T-helper 1 cell treated with Interleukin-12 subunit alpha and Interleukin-12 subunit beta and Interleukin-4 antibody, amounts not matched to agents 30 ng/mL and 1 ng/mL, for 36 hours (primary cell): ENCODE data around the gene COL27A1. TPM values are rescaled to one million over a fixed set of nuclear protein-coding genes. Genes with fewer than 3 reads are reported as not detected.
"Not testable (repeated sequence)": the region's sequence is repeated elsewhere in the genome, so short reads cannot be mapped to it uniquely, and the experiment has no call there.

ENCODE experiments used
- intact Hi-C: fragments of 100-400 bp; cut with micrococcal nuclease; formaldehyde crosslinking; loops from one replicate; pipeline ENCODE4 v1.15.1; 2024
- total RNA-seq: library from RNA; stranded (reverse); gene quantifications from 2 replicates; pipeline ENCODE4 v1.2.3, GENCODE V29; 2022

COL27A1 gene
- total RNA-seq, 1 donor from 2014 or later: 1.2 TPM

GRCh38 chr9:114316605-114317230, 161.4 kb downstream of the COL27A1 start:
- intact Hi-C loops: no loop called here

- intact Hi-C loops: no loop called here
These were observed 162.5 kb downstream of the COL27A1 start for GRCh38 chr9:114317665-114318357.

- intact Hi-C loops: no loop called here
These were observed 163.1 kb downstream of the COL27A1 start for GRCh38 chr9:114318416-114318815.

- intact Hi-C loops: no loop called here
These were observed 163.8 kb downstream of the COL27A1 start for GRCh38 chr9:114319147-114319546.

GRCh38 chr9:114320710-114321109, 165.4 kb downstream of the COL27A1 start:
- intact Hi-C loops: not testable (repeated sequence)

- intact Hi-C loops: no loop called here
These were observed 166.4 kb downstream of the COL27A1 start for GRCh38 chr9:114321759-114322158.

- intact Hi-C loops: not testable (repeated sequence)
These were observed 167.0 kb downstream of the COL27A1 start for GRCh38 chr9:114322160-114322818.

- intact Hi-C loops: not testable (repeated sequence)
These were observed 167.6 kb downstream of the COL27A1 start, which contains the start of gene ORM1 for GRCh38 chr9:114322831-114323531. Gene ORM1, plus strand, starts transcription at chr9:114323098. Its CDS starts 36 bp downstream, at chr9:114323134.

- intact Hi-C loops: not testable (repeated sequence)
These were observed 168.5 kb downstream of the COL27A1 start for GRCh38 chr9:114323849-114324248.

GRCh38 chr9:114324492-114324891, 169.2 kb downstream of the COL27A1 start:
- intact Hi-C loops: no loop called here

- intact Hi-C loops: not testable (repeated sequence)
These were observed 169.6 kb downstream of the COL27A1 start for GRCh38 chr9:114324965-114325364.

- intact Hi-C loops: not testable (repeated sequence)
These were observed 170.4 kb downstream of the COL27A1 start for GRCh38 chr9:114325684-114326254.

GRCh38 chr9:114327749-114328148, 172.4 kb downstream of the COL27A1 start:
- intact Hi-C loops: no loop called here

- intact Hi-C loops: not testable (repeated sequence)
These were observed 173.1 kb downstream of the COL27A1 start for GRCh38 chr9:114328357-114328820.

- intact Hi-C loops: not testable (repeated sequence)
These were observed 173.7 kb downstream of the COL27A1 start for GRCh38 chr9:114328937-114329624.

GRCh38 chr9:114329625-114330022, 174.3 kb downstream of the COL27A1 start, which contains the start of gene ORM2:
Gene ORM2, plus strand, starts transcription at chr9:114329869. Its CDS starts 36 bp downstream, at chr9:114329905.
- intact Hi-C loops: not testable (repeated sequence)

GRCh38 chr9:114330636-114331035, 175.3 kb downstream of the COL27A1 start:
- intact Hi-C loops: no loop called here

- intact Hi-C loops: not testable (repeated sequence)
These were observed 176.2 kb downstream of the COL27A1 start for GRCh38 chr9:114331229-114332195.

GRCh38 chr9:114332474-114333040, 177.2 kb downstream of the COL27A1 start:
- intact Hi-C loops: not testable (repeated sequence)
